ENCODE results near the gene TRIM7.

TRIM7 gene

GRCh38 chr5:181145133-181145532 lies 59.9 kb downstream of the TRIM7 start:
- no peak overlapping the region for H3K27ac ChIP-seq
- TF ChIP-seq, protein P1, sequence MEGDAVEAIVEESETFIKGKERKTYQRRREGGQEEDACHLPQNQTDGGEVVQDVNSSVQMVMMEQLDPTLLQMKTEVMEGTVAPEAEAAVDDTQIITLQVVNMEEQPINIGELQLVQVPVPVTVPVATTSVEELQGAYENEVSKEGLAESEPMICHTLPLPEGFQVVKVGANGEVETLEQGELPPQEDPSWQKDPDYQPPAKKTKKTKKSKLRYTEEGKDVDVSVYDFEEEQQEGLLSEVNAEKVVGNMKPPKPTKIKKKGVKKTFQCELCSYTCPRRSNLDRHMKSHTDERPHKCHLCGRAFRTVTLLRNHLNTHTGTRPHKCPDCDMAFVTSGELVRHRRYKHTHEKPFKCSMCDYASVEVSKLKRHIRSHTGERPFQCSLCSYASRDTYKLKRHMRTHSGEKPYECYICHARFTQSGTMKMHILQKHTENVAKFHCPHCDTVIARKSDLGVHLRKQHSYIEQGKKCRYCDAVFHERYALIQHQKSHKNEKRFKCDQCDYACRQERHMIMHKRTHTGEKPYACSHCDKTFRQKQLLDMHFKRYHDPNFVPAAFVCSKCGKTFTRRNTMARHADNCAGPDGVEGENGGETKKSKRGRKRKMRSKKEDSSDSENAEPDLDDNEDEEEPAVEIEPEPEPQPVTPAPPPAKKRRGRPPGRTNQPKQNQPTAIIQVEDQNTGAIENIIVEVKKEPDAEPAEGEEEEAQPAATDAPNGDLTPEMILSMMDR (conservative IDR thresholded peaks at IDR 0.05), result no peak
- no peak for TF ChIP-seq ZFX (IDR thresholded peaks at IDR 0.05)

Data from C4-2B (cell line).